Upper lobe of left lung (tissue), 6 donors: ENCODE results near the gene NGB. TPM values are rescaled to one million over a fixed set of nuclear protein-coding genes. Genes with fewer than 3 reads are reported as not detected.

Source experiments
- ATAC-seq, 2 donors: fragments of 200-7000 bp; cut with Tn5 transposase; one replicate each; pipeline ENCODE4 v1.9.1; 2022; ENCODE audit warnings: mild to moderate bottlenecking in 2 of 2, moderate library complexity in 2 of 2; ENCODE audit not compliant: low FRiP score in 2 of 2
- DNase-seq, 2 donors: peaks; one replicate each; pipeline ENCODE4 v3.0.0-alpha.2; 2019 to 2020
- H3K27ac ChIP-seq, 4 donors: fragments of 200-600 bp; sonication (generic); one replicate each; pipeline ENCODE4 v1.5.1; 2016 to 2019
- H3K27me3 ChIP-seq, 4 donors: fragments of 200-600 bp; sonication (generic); one replicate each; pipeline ENCODE4 v1.5.1; 2017 to 2019
- H3K36me3 ChIP-seq, 4 donors: fragments of 200-600 bp; sonication (generic); one replicate each; pipeline ENCODE4 v1.5.1; 2016 to 2019
- H3K4me1 ChIP-seq, 4 donors: fragments of 200-600 bp; sonication (generic); one replicate each; pipeline ENCODE4 v1.5.1; 2018 to 2019
- H3K4me3 ChIP-seq, 4 donors: fragments of 200-600 bp; sonication (generic); one replicate each; pipeline ENCODE4 v1.5.1; 2017 to 2019; ENCODE audit warnings: mild to moderate bottlenecking in 2 of 4, moderate library complexity in 1 of 4
- H3K9me3 ChIP-seq, 4 donors: fragments of 200-600 bp; sonication (generic); one replicate each; pipeline ENCODE4 v1.5.1; 2018 to 2019
- EP300 ChIP-seq, 4 donors: sonication (generic); formaldehyde crosslinking; IDR thresholded peaks; one replicate each; pipeline ENCODE4 v1.5.1; 2017; ENCODE audit warnings: antibody characterized with exemption in 4 of 4, control low read depth in 2 of 4
- POLR2A ChIP-seq, 4 donors: fragments of 450-650 bp; IDR thresholded peaks; one replicate each; pipeline ENCODE4 v1.5.1; 2016 to 2017; ENCODE audit warnings: antibody characterized with exemption in 4 of 4, mild to moderate bottlenecking in 2 of 4
- POLR2AphosphoS5 ChIP-seq, 2 donors: sonication (generic); formaldehyde crosslinking; IDR thresholded peaks; one replicate each; pipeline ENCODE4 v1.5.1; 2017; ENCODE audit warnings: antibody characterized with exemption in 2 of 2
- WGBS, 2 donors: methylation state at CpG; one replicate each; pipeline ENCODE4 v1.1.5; 2017 to 2018; 5-methylcytosine and 5-hydroxymethylcytosine counted together
- total RNA-seq, 6 donors: library from RNA; depleted of rRNA in 4 of 6; stranded (reverse); fragments of >200 nt in 4 of 6; gene quantifications; one replicate each; pipeline versions ENCODE4 v1.1.0 to v1.2.1, GENCODE V29; 2016 to 2021
- TF ChIP-seq, protein P1 (sequence below), 6 experiments: fragments of 450-650 bp in 4 of 6; fragments of 200-600 bp in 2 of 6; sonication (generic) in 2 of 6; IDR thresholded peaks; one replicate each; pipeline ENCODE4 v1.5.1; 2016 to 2019; ENCODE audit warnings: antibody characterized with exemption in 6 of 6
- donor health status: DM: no; HTN: no; CAD: no; lungs with moderate emphysema.
- donor health status: DM: no; HTN: yes; CAD: no; lungs with severe emphysema.

NGB gene
- total RNA-seq, 6 donors from 2014 or later, result 0.30 TPM; not detected in 5

DNA sequence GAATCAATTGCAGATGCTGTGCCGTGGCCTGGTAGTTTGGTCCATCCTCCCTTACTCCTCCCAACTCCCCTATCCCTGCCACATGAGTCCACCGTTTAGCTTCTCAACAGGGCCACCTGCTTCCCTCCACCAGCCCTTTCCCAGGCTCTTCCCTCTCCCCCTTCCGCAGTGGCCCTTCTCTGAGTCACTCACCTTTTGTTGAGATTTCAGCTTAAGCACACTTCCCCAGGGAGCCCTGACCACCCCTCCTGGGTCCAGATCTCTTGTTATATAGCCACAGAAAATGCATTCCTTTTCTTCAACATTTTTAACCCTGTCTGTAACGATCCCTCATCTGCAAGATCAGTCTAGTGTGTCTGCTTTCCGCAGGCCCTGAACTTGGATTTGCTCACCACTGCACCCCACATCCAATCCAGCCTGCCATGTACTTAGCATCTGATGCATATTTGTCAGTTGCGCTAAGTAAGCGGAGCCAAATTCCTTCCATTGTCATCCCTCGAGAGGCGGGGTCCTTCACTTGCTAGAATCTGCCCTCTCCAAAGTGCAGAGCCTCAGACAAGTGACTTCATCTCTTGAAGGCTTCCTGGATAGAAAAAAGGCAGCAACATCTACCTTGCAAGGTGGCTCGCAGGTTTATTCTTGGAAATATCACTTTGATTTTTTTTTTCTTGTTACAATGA lies 48.3 kb downstream of the NGB start:
- Histone ChIP-seq H3K36me3 (no peaks in the 10 kb centered on the region), H3K4me1 (no peaks in the 10 kb centered on the region), H3K4me3 (no peak overlapping the region), H3K27me3 (no peaks in the 10 kb centered on the region), H3K9me3 (no peaks in the 10 kb centered on the region), H3K27ac (no peak overlapping the region)
- TF ChIP-seq POLR2A (IDR thresholded peaks at IDR 0.05) (no peak), EP300 (IDR thresholded peaks at IDR 0.05) (no peak), POLR2AphosphoS5 (IDR thresholded peaks at IDR 0.05) (no peak)
- TF ChIP-seq, protein P1, sequence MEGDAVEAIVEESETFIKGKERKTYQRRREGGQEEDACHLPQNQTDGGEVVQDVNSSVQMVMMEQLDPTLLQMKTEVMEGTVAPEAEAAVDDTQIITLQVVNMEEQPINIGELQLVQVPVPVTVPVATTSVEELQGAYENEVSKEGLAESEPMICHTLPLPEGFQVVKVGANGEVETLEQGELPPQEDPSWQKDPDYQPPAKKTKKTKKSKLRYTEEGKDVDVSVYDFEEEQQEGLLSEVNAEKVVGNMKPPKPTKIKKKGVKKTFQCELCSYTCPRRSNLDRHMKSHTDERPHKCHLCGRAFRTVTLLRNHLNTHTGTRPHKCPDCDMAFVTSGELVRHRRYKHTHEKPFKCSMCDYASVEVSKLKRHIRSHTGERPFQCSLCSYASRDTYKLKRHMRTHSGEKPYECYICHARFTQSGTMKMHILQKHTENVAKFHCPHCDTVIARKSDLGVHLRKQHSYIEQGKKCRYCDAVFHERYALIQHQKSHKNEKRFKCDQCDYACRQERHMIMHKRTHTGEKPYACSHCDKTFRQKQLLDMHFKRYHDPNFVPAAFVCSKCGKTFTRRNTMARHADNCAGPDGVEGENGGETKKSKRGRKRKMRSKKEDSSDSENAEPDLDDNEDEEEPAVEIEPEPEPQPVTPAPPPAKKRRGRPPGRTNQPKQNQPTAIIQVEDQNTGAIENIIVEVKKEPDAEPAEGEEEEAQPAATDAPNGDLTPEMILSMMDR (IDR thresholded peaks at IDR 0.05), result no peak
- ATAC-seq (no peak), DNase-seq (no peak)
- WGBS, 2 donors, result 50 to 54% methylated on average over 8 to 10 of the region's 10 CpGs

GRCh38 chr14:77221241-77221871 lies 49.6 kb downstream of the NGB start:
- no peaks in the 10 kb centered on the region for H3K27me3 ChIP-seq
- ATAC-seq, result no peak

DNA sequence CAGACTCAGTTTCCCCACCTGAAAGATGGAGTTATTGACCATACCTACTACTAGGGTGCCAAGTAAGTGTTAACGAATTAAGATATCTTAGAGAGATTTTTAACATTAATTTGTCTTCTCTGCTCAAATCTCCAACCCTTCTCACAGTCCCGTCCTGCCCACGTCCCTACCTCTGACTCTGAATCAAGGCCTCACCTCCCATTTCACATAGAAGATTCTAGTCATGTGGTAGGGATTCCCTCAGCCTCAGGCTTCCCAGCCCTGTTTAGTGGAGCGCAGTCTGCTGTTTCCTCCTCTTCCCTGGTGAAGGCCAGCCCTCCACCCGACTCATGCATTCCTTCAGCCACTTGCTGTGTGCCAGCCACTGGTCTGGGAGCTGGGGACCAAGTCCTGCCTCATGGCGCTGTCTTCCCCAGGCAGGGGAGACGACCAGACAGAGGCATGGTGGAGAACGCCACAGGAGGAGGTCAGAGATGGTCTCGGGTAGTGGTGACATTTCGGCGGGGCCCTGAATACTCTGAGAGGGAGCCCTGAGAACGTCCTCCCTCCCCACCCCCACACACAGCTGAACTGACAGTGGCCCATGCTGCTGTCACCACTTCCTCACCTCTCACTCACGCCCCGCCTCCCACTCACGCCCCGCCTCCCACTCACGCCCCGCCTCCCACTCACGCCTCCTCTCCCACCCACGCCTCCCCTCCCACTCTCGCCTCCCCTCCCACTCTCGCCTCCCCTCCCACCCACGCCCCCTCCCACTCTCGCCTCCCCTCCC lies 50.6 kb downstream of the NGB start:
- WGBS, 2 donors, result 49 to 77% methylated on average over 14 to 23 of the region's 24 CpGs
- Histone ChIP-seq H3K27ac (no peak overlapping the region), H3K4me3 (no peak overlapping the region), H3K27me3 (no peaks in the 10 kb centered on the region), H3K9me3 (no peaks in the 10 kb centered on the region), H3K4me1 (no peaks in the 10 kb centered on the region), H3K36me3 (no peaks in the 10 kb centered on the region)
- DNase-seq (no peak), ATAC-seq (no peak)
- TF ChIP-seq POLR2AphosphoS5 (IDR thresholded peaks at IDR 0.05), result no peak
- TF ChIP-seq, protein P1 (IDR thresholded peaks at IDR 0.05), result no peak
- no peak for TF ChIP-seq EP300 (IDR thresholded peaks at IDR 0.05)
- no peak for TF ChIP-seq POLR2A (IDR thresholded peaks at IDR 0.05)

More at GRCh38 chr14:77221241-77221871, 49.6 kb downstream of the NGB start:
- TF ChIP-seq EP300 (IDR thresholded peaks at IDR 0.05) (no peak), POLR2A (IDR thresholded peaks at IDR 0.05) (no peak), POLR2AphosphoS5 (IDR thresholded peaks at IDR 0.05) (no peak)
- TF ChIP-seq, protein P1 (IDR thresholded peaks at IDR 0.05), result no peak
- Histone ChIP-seq H3K4me1 (no peaks in the 10 kb centered on the region), H3K27ac (no peak overlapping the region), H3K36me3 (no peaks in the 10 kb centered on the region), H3K9me3 (no peaks in the 10 kb centered on the region), H3K4me3 (no peak overlapping the region)
- DNase-seq, result no peak
- WGBS, 2 donors, result 58 to 76% methylated on average over 7 to 20 of the region's 23 CpGs

GRCh38 chr14:77219591-77219990 lies 51.4 kb downstream of the NGB start:
- Histone ChIP-seq H3K9me3 (no peaks in the 10 kb centered on the region), H3K4me3 (no peak overlapping the region), H3K4me1 (no peaks in the 10 kb centered on the region), H3K27me3 (no peaks in the 10 kb centered on the region), H3K36me3 (no peaks in the 10 kb centered on the region), H3K27ac (no peak overlapping the region)
- ATAC-seq (no peak), DNase-seq (no peak)
- 68 to 100% methylated on average over 1 to 10 of the region's 10 CpGs for WGBS, 2 donors
- no peak for TF ChIP-seq EP300 (IDR thresholded peaks at IDR 0.05)

GRCh38 chr14:77217551-77217950 lies 53.5 kb downstream of the NGB start:
- no peak for ATAC-seq
- WGBS, 2 donors, result 61 to 73% methylated on average over 3 of the region's 3 CpGs
- TF ChIP-seq POLR2A (IDR thresholded peaks at IDR 0.05) (no peak), EP300 (IDR thresholded peaks at IDR 0.05) (no peak), POLR2AphosphoS5 (IDR thresholded peaks at IDR 0.05) (no peak)
- TF ChIP-seq, protein P1 (IDR thresholded peaks at IDR 0.05), result no peak
- DNase-seq, result no peak
- Histone ChIP-seq H3K9me3 (no peaks in the 10 kb centered on the region), H3K27ac (no peak overlapping the region), H3K36me3 (no peaks in the 10 kb centered on the region), H3K4me1 (no peaks in the 10 kb centered on the region), H3K27me3 (no peaks in the 10 kb centered on the region), H3K4me3 (no peak overlapping the region)
